Activated T-cell treated with anti-CD3 and anti-CD28 coated beads for 1 hour (primary cell): ENCODE data around the gene HS2ST1.
A peak's percentile ranks its signal among the peaks of the same experiment; 100 is the strongest.
"Not testable (repeated sequence)": the region's sequence is repeated elsewhere in the genome, so short reads cannot be mapped to it uniquely, and the experiment has no call there.

Source experiments
- DNase-seq: peaks from one replicate; pipeline ENCODE4 v3.0.0-alpha.2; 2020; ENCODE audit warnings: low read depth

The HS2ST1 gene

DNA sequence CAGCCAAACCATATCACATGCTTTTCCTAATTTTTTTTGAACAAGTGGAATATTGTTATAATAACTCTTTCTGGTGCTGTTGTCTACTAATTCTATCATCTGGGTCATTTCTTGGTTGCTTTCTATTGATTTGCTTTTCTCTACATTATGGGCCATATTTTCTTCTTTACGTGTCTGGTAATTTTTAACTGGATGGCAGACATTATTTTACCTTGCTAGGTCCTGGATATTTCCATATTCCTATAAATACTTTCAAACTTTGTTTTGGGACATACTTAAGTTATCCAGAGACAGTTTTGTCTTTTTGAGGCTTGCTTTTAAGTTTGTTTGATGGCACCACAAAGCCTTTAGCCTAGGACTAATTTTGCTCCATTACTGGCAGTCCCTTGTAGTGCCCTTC, 11.3 kb downstream of the HS2ST1 start:
- no peak for DNase-seq

- DNase-seq, result no peak
These were observed 12.4 kb downstream of the HS2ST1 start for GRCh38 chr1:86926883-86927282.

- DNase-seq, result no peak
These were observed 14.4 kb downstream of the HS2ST1 start for GRCh38 chr1:86928819-86929218.

- DNase-seq, result no peak
These were observed 18.6 kb downstream of the HS2ST1 start for GRCh38 chr1:86933051-86933450.

GRCh38 chr1:86933562-86934377, 19.3 kb downstream of the HS2ST1 start:
- DNase-seq, result no peak

GRCh38 chr1:86938450-86938849, 24.0 kb downstream of the HS2ST1 start:
- DNase-seq, result no peak

DNA sequence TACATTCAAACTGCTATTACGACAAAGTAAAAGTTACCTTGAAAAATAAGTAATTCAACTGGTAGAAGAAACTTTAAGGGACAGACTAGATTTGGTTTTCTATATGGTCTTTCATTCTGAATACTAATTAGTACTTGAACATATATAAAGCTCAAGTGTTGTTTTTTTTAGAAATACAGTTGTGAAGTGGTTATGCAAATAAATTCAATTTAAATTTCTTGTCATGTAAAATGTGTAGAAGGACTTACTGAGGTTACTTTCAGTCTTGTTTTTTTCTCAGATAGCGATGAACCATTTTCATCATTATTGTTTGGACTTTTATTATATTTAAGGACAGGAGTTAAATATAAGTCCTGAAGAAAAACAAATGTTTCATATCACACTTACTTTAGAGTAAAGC, 24.4 kb downstream of the HS2ST1 start:
- DNase-seq, result no peak

- DNase-seq, result no peak
These were observed 25.0 kb downstream of the HS2ST1 start for GRCh38 chr1:86939406-86939805.

DNA sequence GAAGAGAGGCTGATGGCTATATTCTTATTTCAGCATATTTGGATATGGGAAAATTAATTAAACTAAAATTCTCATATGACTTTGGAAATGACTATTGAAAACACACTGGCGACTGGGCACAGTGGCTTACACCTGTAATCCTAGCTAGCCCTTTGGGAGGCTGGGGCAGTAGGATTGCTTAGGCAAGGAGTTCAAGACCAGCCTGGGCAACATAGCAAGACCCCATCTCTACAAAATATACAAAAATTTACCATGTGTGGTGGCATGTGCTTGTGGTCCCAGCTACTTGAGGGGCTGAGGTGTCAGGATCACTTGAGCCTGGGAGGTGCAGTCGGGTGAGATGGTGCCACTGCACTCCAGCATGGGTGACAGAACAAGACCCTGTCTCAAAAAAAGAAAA, 26.2 kb downstream of the HS2ST1 start:
- no peak for DNase-seq

DNA sequence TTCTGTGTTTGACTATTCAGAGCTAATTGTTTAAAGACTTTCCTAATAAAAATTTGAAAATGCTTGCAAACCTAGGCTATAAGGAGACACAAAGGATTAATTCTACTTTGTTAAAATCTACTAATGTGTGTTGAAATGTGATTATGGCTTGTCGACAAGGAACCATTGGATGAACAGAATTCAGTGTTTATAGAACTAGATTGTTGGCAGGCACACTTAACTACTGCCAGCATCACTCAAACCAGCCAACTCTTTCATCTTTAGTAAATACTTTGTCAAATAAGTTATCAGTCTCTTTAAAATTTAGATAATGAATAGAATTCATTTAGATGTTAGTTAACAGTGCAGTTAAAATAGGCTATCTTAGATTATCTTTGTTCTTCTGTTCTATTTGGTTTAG, 27.6 kb downstream of the HS2ST1 start:
- no peak for DNase-seq

DNA sequence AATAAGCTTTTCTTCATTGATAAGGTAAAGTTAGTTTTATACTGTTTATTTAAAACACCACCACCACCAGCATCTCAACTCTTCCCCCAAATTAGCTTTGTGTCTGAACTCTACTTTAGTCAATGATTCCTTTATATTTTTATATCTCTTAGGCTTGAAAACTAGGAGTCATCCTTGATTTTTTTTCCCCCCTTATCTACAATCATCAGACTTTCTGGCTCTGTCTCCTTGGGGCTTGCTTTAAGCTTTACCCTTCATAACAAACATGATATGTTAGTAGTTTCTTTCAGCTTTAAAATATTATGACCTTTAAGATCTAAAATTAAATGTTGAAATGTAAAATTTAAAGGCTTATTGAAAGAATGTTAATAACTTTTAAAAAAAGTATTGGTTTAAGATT, 28.3 kb downstream of the HS2ST1 start:
- no peak for DNase-seq

GRCh38 chr1:86948212-86948611, 33.8 kb downstream of the HS2ST1 start:
- DNase-seq, result no peak

DNA sequence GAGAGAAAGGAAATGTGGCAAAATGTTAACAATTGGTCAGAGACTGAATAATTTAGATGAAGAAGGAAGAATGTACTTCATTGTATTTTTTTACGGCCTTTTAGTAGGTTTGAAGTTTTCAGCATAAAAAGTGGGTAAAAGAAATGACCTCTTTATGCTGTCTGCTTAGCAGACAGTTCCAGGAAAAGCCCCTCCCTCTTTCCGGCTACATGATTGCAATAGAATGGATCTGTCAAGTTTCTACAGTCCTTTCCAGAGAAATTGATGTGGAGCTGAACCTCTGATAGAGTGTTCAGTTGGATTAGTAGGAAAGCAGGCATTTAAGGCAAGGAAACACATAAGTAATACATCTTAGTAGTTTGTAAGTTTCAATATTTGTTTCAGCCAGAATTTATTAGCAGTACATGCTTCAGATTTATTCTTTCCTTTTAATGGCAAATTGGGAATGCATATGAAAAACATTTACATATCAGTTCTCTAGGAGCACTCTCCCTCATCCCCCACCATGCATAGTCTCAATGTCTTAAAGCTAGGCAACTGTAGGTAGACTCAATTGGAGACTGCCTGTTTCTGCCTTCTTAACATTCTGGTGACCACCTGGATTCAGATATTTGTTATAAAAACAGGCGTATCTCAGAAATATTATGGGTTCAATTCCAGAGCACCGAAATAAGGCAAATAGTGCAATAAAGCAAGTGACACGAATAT, 36.4 kb downstream of the HS2ST1 start:
- no peak for DNase-seq

GRCh38 chr1:86951430-86951829, 37.0 kb downstream of the HS2ST1 start:
- no peak for DNase-seq

GRCh38 chr1:86953167-86953566, 38.7 kb downstream of the HS2ST1 start:
- no peak for DNase-seq

GRCh38 chr1:86955678-86956077, 41.2 kb downstream of the HS2ST1 start:
- no peak for DNase-seq

- no peak for DNase-seq
These were observed 41.8 kb downstream of the HS2ST1 start for GRCh38 chr1:86956221-86956620.

DNA sequence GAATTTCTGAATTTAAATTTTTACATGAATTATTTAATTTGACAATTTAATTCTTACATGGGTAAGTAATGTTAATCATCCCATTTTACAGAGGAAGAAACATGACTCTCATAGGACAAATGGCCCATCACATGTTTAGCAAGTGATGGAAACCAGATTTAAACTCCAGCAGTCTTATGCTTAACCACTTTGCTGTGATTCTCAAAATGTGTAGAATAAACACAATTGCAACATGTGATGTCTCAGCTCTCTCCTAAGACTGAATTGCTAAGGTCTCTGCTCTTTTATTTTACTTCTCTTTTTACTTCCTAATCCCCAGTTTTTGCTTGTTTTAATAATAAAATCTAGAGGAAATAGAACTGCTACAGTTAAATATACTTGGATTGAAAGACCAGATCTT, 42.8 kb downstream of the HS2ST1 start:
- no peak for DNase-seq

DNA sequence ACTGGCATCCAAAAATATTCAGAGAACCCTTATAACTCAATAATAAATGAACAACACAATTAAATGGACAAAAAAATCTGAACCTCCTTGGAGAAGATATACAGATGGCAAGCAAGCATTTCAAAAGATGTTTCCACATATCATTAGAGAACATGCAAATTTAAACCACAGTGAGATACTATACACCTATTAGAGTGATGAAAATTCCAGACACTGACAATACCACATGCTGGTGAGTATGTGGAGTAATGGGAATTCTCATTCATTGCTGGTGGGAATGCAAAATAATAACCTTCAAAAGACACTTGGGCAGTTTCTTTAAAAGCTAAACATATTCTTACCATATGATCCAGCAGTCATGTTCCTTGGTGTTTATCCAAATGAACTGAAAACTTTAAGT, 46.1 kb downstream of the HS2ST1 start:
- no peak for DNase-seq

DNA sequence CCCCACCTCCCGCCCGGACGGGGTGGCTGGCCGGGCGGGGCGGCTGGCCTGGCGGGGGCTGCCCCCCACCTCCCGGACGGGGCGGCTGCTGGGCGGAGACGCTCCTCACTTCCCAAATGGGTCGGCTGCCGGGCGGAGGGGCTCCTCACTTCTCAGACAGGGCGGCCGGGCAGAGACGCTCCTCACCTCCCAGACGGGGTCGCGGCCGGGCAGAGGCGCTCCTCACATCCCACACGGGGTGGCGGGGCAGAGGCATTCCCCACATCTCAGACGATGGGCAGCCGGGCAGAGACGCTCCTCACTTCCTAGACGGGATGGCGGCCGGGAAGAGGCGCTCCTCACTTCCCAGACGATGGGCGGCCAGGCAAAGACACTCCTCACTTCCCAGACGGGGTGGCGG, 49.4 kb downstream of the HS2ST1 start:
- not testable (repeated sequence) for DNase-seq

DNA sequence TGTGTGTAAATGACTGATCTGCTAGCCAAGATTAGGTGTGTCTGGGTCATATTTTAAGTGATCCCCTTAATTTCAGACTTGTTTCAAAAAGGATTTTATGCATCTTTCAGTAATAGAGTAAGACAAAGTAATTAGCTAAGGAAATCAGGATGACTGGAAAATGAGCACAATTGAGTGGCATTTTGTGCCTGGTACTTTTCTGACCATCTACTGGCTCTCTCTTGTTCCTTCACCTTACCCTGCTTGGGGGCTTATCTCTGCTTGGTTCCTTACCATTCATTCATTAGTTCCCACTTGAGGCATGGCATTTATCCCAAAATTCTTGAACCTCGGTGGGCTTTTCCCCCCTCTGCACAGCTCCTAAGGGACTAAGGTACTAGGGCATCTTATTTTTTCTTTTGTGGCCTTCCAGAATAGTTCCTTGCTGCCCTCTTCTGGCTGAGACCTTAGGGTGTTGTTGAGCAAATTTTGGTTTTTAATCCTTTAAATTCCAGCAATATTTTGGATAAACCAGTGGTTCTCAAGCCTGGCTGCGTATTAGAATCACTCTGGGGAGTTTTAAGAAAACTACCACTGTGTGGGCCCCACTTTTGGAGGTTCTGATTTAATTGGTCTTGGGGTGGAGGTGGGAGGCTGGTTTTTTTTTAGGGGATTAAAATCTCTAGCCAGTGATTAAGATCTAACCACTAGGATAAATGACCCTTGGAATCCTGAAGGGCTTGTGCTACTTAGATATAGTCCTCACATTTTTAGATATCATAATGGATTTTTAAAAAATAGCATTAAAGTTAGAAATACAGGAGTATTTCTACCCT, 50.8 kb downstream of the HS2ST1 start:
- peak; percentile 2 for DNase-seq

DNA sequence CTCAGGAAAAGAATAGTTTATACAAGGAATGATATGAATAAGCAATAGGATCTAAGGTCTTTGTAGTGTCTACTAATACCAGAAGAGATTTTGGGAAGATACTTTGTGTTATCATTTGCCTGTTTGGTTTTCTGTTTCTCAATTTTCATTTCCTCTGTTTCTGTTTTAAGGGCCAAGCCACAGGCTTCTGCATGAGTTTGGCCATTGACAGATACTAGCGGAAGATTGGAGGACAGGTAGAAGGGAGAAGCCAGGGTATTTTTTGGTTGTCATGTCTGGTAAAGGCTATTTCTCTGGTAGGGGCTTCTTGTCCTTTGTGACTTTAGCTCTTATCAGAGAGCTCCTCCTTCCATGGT, 51.4 kb downstream of the HS2ST1 start:
- DNase-seq, result no peak

- DNase-seq, result no peak
These were observed 56.5 kb downstream of the HS2ST1 start for GRCh38 chr1:86970938-86971337.
